Ovary (tissue), 3 donors: ENCODE results near the gene BICDL1.

Source experiments
- EP300 ChIP-seq: sonication (generic); formaldehyde crosslinking; IDR thresholded peaks from one replicate; pipeline ENCODE4 v1.6.1; 2017; ENCODE audit warnings: antibody characterized with exemption
- POLR2A ChIP-seq: fragments of 450-650 bp; IDR thresholded peaks from one replicate; pipeline ENCODE4 v1.6.1; 2017; ENCODE audit warnings: antibody characterized with exemption, mild to moderate bottlenecking, moderate library complexity
- TF ChIP-seq, protein P1 (sequence below), 3 donors: fragments of 450-650 bp in 2 of 3; fragments of 200-600 bp in 1 of 3; IDR thresholded peaks; one replicate each; pipeline versions ENCODE4 v1.5.1 to v1.8.0; 2016 to 2022; ENCODE audit warnings: antibody characterized with exemption in 3 of 3, mild to moderate bottlenecking in 1 of 3
- donor health status: DM: no; HTN: no; CAD: no.

GRCh38 chr12:120007272-120007671, 18.2 kb downstream of the BICDL1 start:
- TF ChIP-seq, protein P1, sequence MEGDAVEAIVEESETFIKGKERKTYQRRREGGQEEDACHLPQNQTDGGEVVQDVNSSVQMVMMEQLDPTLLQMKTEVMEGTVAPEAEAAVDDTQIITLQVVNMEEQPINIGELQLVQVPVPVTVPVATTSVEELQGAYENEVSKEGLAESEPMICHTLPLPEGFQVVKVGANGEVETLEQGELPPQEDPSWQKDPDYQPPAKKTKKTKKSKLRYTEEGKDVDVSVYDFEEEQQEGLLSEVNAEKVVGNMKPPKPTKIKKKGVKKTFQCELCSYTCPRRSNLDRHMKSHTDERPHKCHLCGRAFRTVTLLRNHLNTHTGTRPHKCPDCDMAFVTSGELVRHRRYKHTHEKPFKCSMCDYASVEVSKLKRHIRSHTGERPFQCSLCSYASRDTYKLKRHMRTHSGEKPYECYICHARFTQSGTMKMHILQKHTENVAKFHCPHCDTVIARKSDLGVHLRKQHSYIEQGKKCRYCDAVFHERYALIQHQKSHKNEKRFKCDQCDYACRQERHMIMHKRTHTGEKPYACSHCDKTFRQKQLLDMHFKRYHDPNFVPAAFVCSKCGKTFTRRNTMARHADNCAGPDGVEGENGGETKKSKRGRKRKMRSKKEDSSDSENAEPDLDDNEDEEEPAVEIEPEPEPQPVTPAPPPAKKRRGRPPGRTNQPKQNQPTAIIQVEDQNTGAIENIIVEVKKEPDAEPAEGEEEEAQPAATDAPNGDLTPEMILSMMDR (IDR thresholded peaks at IDR 0.05): no peak
- TF ChIP-seq POLR2A (no peak), EP300 (no peak)
